ENCODE data around the gene DNAI4.
A peak's percentile ranks its signal among the peaks of the same experiment; 100 is the strongest.
"Not testable (repeated sequence)": the region's sequence is repeated elsewhere in the genome, so short reads cannot be mapped to it uniquely, and the experiment has no call there.

DNAI4 gene

GRCh38 chr1:66831529-66832239, 93.0 kb downstream of the DNAI4 start:
- no peak for DNase-seq (ENCODE audit: low read depth)

GRCh38 chr1:66824771-66825170, 99.9 kb downstream of the DNAI4 start:
- no peak for DNase-seq (ENCODE audit: low read depth)

- no peak for DNase-seq (ENCODE audit: low read depth)
Measured at GRCh38 chr1:66809736-66810326, 114.8 kb downstream of the DNAI4 start.

- DNase-seq (ENCODE audit: low read depth), result no peak
Measured at GRCh38 chr1:66809245-66809644, 115.4 kb downstream of the DNAI4 start.

GRCh38 chr1:66795839-66796238, 128.8 kb downstream of the DNAI4 start:
- not testable (repeated sequence) for DNase-seq (ENCODE audit: low read depth)

GRCh38 chr1:66791621-66792610, 132.7 kb downstream of the DNAI4 start:
- DNase-seq (ENCODE audit: low read depth), result no peak

GRCh38 chr1:66788231-66788939, 136.3 kb downstream of the DNAI4 start:
- peak; percentile 29 for DNase-seq (ENCODE audit: low read depth)

- DNase-seq (ENCODE audit: low read depth), result no peak
Measured at GRCh38 chr1:66787641-66788040, 137.0 kb downstream of the DNAI4 start.

GRCh38 chr1:66785800-66786199, 138.9 kb downstream of the DNAI4 start:
- not testable (repeated sequence) for DNase-seq (ENCODE audit: low read depth)

- no peak for DNase-seq (ENCODE audit: low read depth)
Measured at GRCh38 chr1:66779475-66780078, 145.1 kb downstream of the DNAI4 start.

GRCh38 chr1:66778969-66779368, 145.7 kb downstream of the DNAI4 start:
- DNase-seq (ENCODE audit: low read depth), result no peak

- no peak for DNase-seq (ENCODE audit: low read depth)
Measured at GRCh38 chr1:66778266-66778665, 146.4 kb downstream of the DNAI4 start.

GRCh38 chr1:66777831-66778230, 146.8 kb downstream of the DNAI4 start:
- no peak for DNase-seq (ENCODE audit: low read depth)

- no peak for DNase-seq (ENCODE audit: low read depth)
Measured at GRCh38 chr1:66775646-66776045, 149.0 kb downstream of the DNAI4 start.

GRCh38 chr1:66774438-66774837, 150.2 kb downstream of the DNAI4 start:
- no peak for DNase-seq (ENCODE audit: low read depth)

- DNase-seq (ENCODE audit: low read depth), result no peak
Measured at GRCh38 chr1:66773227-66773626, 151.4 kb downstream of the DNAI4 start.

- no peak for DNase-seq (ENCODE audit: low read depth)
Measured at GRCh38 chr1:66770694-66771093, 154.0 kb downstream of the DNAI4 start.

- no peak for DNase-seq (ENCODE audit: low read depth)
Measured at GRCh38 chr1:66770240-66770639, 154.4 kb downstream of the DNAI4 start.

GRCh38 chr1:66769512-66770229, 155.0 kb downstream of the DNAI4 start:
- no peak for DNase-seq (ENCODE audit: low read depth)

- DNase-seq (ENCODE audit: low read depth), result no peak
Measured at GRCh38 chr1:66768965-66769364, 155.7 kb downstream of the DNAI4 start.

- no peak for DNase-seq (ENCODE audit: low read depth)
Measured at GRCh38 chr1:66767626-66768025, 157.0 kb downstream of the DNAI4 start.
